Progenitor cell of endocrine pancreas (in vitro differentiated cells): ENCODE data around the gene HSFX3. TPM values are rescaled to one million over a fixed set of nuclear protein-coding genes. Genes with fewer than 3 reads are reported as not detected.

Source experiments
- DNase-seq: peaks from one replicate; pipeline ENCODE4 v3.0.0; 2021; ENCODE audit warnings: low spot score; ENCODE audit not compliant: unreplicated experiment
- H3K27ac Mint-ChIP-seq: 2 replicates; pipeline ENCODE4 v1.8.0; 2021; ENCODE audit warnings: mild to moderate bottlenecking, moderate library complexity, mixed read lengths
- H3K27me3 Mint-ChIP-seq: 2 replicates; pipeline ENCODE4 v1.8.0; 2021; ENCODE audit warnings: mixed read lengths
- H3K36me3 Mint-ChIP-seq: 2 replicates; pipeline ENCODE4 v1.8.0; 2022; ENCODE audit warnings: mixed read lengths; ENCODE audit not compliant: insufficient read depth
- H3K4me1 Mint-ChIP-seq: 2 replicates; pipeline ENCODE4 v1.8.0; 2021; ENCODE audit warnings: low read depth, mixed read lengths
- H3K4me3 Mint-ChIP-seq: 2 replicates; pipeline ENCODE4 v1.8.0; 2021; ENCODE audit warnings: low read depth, mild to moderate bottlenecking, moderate library complexity, mixed read lengths
- H3K9me3 Mint-ChIP-seq: 2 replicates; pipeline ENCODE4 v1.8.0; 2021; ENCODE audit warnings: low read depth, mixed read lengths
- CTCF ChIP-seq: fragments of 200-600 bp; sonication (generic); IDR thresholded peaks from one replicate; pipeline ENCODE4 v1.5.0; 2021; ENCODE audit warnings: antibody characterized with exemption, mild to moderate bottlenecking; ENCODE audit not compliant: unreplicated experiment
- total RNA-seq: library from RNA; stranded (reverse); gene quantifications from 2 replicates; pipeline ENCODE4 v1.2.1, GENCODE V29; 2021

Gene HSFX3
- total RNA-seq, 1 donor from 2014 or later: not detected

- Mint-ChIP-seq H3K4me3 (no peak overlapping the region), H3K4me1 (peaks cover 5% of the 10 kb centered on the region), H3K27me3 (peaks cover 3% of the 10 kb centered on the region), H3K9me3 (peaks cover 24% of the 10 kb centered on the region), H3K36me3 (peaks cover 3% of the 10 kb centered on the region), H3K27ac (no peak overlapping the region)
- no peak for DNase-seq
- TF ChIP-seq CTCF: no peak
Measured at GRCh38 chrX:149513825-149514428, 35.8 kb downstream of the HSFX3 start.

GRCh38 chrX:149512225-149512885 is 37.4 kb downstream of the HSFX3 start:
- H3K4me1 Mint-ChIP-seq: peaks cover 5% of the 10 kb centered on the region
- no peak overlapping the region for H3K4me3 Mint-ChIP-seq
- H3K27me3 Mint-ChIP-seq: peaks cover 7% of the 10 kb centered on the region
- H3K36me3 Mint-ChIP-seq: peaks cover 2% of the 10 kb centered on the region
- peak overlapping the region; percentile 62 for H3K27ac Mint-ChIP-seq
- TF ChIP-seq CTCF: peak; percentile 58
- peak; percentile 21 for DNase-seq
- peaks cover 17% of the 10 kb centered on the region for H3K9me3 Mint-ChIP-seq

- H3K27ac Mint-ChIP-seq: no peak overlapping the region
- peaks cover 7% of the 10 kb centered on the region for H3K27me3 Mint-ChIP-seq
- H3K36me3 Mint-ChIP-seq: peaks cover 2% of the 10 kb centered on the region
- no peak for DNase-seq
- peaks cover 12% of the 10 kb centered on the region for H3K9me3 Mint-ChIP-seq
- H3K4me3 Mint-ChIP-seq: no peak overlapping the region
- H3K4me1 Mint-ChIP-seq: peaks cover 5% of the 10 kb centered on the region
- TF ChIP-seq CTCF: no peak
Measured at GRCh38 chrX:149511081-149511480, 38.6 kb downstream of the HSFX3 start.

- peaks cover 13% of the 10 kb centered on the region for H3K9me3 Mint-ChIP-seq
- H3K27ac Mint-ChIP-seq: no peak overlapping the region
- TF ChIP-seq CTCF: peak; percentile 38
- no peak for DNase-seq
- H3K27me3 Mint-ChIP-seq: peaks cover 7% of the 10 kb centered on the region
- peaks cover 7% of the 10 kb centered on the region for H3K4me1 Mint-ChIP-seq
- no peaks in the 10 kb centered on the region for H3K36me3 Mint-ChIP-seq
- no peak overlapping the region for H3K4me3 Mint-ChIP-seq
Measured at GRCh38 chrX:149510386-149510785, 39.3 kb downstream of the HSFX3 start.

GRCh38 chrX:149508467-149508866 is 41.3 kb downstream of the HSFX3 start:
- no peak overlapping the region for H3K27ac Mint-ChIP-seq
- H3K4me1 Mint-ChIP-seq: peaks cover 10% of the 10 kb centered on the region
- TF ChIP-seq CTCF: no peak
- H3K36me3 Mint-ChIP-seq: no peaks in the 10 kb centered on the region
- peaks cover 7% of the 10 kb centered on the region for H3K27me3 Mint-ChIP-seq
- DNase-seq: no peak
- no peak overlapping the region for H3K4me3 Mint-ChIP-seq
- H3K9me3 Mint-ChIP-seq: peaks cover 13% of the 10 kb centered on the region
